Endothelial cell of umbilical vein (primary cell): Measurements from ENCODE around the gene HECA.

Source experiments
- CTCF ChIP-seq, 2 donors: IDR thresholded peaks; 1 replicate in 1 of 2; 2 replicates in 1 of 2; pipeline ENCODE4 v1.5.1; 2011; ENCODE audit warnings: low read length in 2 of 2, mild to moderate bottlenecking in 2 of 2, moderate library complexity in 2 of 2, control low read depth in 1 of 2, inconsistent platforms in 1 of 2, low read depth in 1 of 2; ENCODE audit not compliant: insufficient read depth in 1 of 2; ENCODE audit errors: extremely low read depth in 1 of 2
- EZH2 ChIP-seq: IDR thresholded peaks from 2 replicates; pipeline ENCODE4 v1.6.1; 2012; ENCODE audit warnings: borderline replicate concordance, low read depth, mild to moderate bottlenecking, moderate library complexity, low read length, inconsistent platforms; ENCODE audit not compliant: severe bottlenecking
- JUN ChIP-seq: IDR thresholded peaks from 2 replicates; pipeline ENCODE4 v1.6.1; 2011; ENCODE audit warnings: borderline replicate concordance, low read depth; ENCODE audit not compliant: insufficient read length, insufficient read depth

- TF ChIP-seq CTCF (IDR thresholded peaks at IDR 0.05; ENCODE audit: extremely low read depth in 1 of 2, insufficient read depth in 1 of 2, low read depth in 1 of 2, low read length in 2 of 2) (no peak), EZH2 (no peak), JUN (no peak)
Observed at GRCh38 chr6:139126931-139127330, 7.9 kb upstream of the HECA start.
